Endodermal cell (in vitro differentiated cells): ENCODE results near the gene SLITRK3. TPM values are rescaled to one million over a fixed set of nuclear protein-coding genes. Genes with fewer than 3 reads are reported as not detected.

Source experiments
- DNase-seq: peaks from one replicate; pipeline ENCODE4 v3.0.0-alpha.2; 2017
- H3K27ac ChIP-seq: 2 replicates; pipeline ENCODE4 v1.5.1; 2013; ENCODE audit warnings: mild to moderate bottlenecking, low read depth, low read length, moderate library complexity
- H3K27me3 ChIP-seq: 2 replicates; pipeline ENCODE4 v1.6.1; 2013; ENCODE audit warnings: mild to moderate bottlenecking, low read length, moderate library complexity; ENCODE audit not compliant: insufficient read depth, control insufficient read depth, poor library complexity, severe bottlenecking
- H3K36me3 ChIP-seq: 2 replicates; pipeline ENCODE4 v1.7.0; 2013; ENCODE audit warnings: mild to moderate bottlenecking, low read length, moderate library complexity; ENCODE audit not compliant: control insufficient read depth, insufficient read depth
- H3K4me1 ChIP-seq: one replicate; pipeline ENCODE4 v1.7.0; 2013; ENCODE audit warnings: low read length; ENCODE audit not compliant: control insufficient read depth, insufficient read depth
- H3K4me3 ChIP-seq: 2 replicates; pipeline ENCODE4 v1.5.1; 2013; ENCODE audit warnings: mild to moderate bottlenecking, low read length, moderate library complexity
- H3K9ac ChIP-seq: 2 replicates; pipeline ENCODE4 v1.6.1; 2013; ENCODE audit warnings: mild to moderate bottlenecking, low read length, moderate library complexity; ENCODE audit not compliant: poor library complexity, severe bottlenecking; ENCODE audit errors: extremely low read depth
- H3K9me3 ChIP-seq: 2 replicates; pipeline ENCODE4 v1.6.1; 2013; ENCODE audit warnings: mild to moderate bottlenecking, low read length, moderate library complexity; ENCODE audit not compliant: control insufficient read depth
- H3K27ac Mint-ChIP-seq: 2 replicates; pipeline ENCODE4 v1.8.0; 2020; ENCODE audit warnings: mixed read lengths
- H3K27me3 Mint-ChIP-seq: 2 replicates; pipeline ENCODE4 v1.8.0; 2021; ENCODE audit warnings: mild to moderate bottlenecking, mixed read lengths; ENCODE audit not compliant: insufficient read depth
- H3K36me3 Mint-ChIP-seq: 2 replicates; pipeline ENCODE4 v1.8.0; 2020; ENCODE audit warnings: low read depth, mixed read lengths
- H3K4me1 Mint-ChIP-seq: 2 replicates; pipeline ENCODE4 v1.8.0; 2020; ENCODE audit warnings: mixed read lengths
- H3K4me3 Mint-ChIP-seq: 2 replicates; pipeline ENCODE4 v1.8.0; 2020; ENCODE audit warnings: mild to moderate bottlenecking, moderate library complexity, mixed read lengths
- H3K9me3 Mint-ChIP-seq: 2 replicates; pipeline ENCODE4 v1.8.0; 2020; ENCODE audit warnings: mild to moderate bottlenecking, mixed read lengths
- CTCF ChIP-seq: fragments of 200-600 bp; sonication (generic); conservative IDR thresholded peaks from 2 replicates; pipeline ENCODE4 v1.5.0; 2021; ENCODE audit warnings: antibody characterized with exemption, mild to moderate bottlenecking
- WGBS, 2 experiments: methylation state at CpG; one replicate each; pipeline versions ENCODE4 v1.1.5 to v1.1.7; 2013; ENCODE audit warnings: missing lambda C conversion rate in 2 of 2, mixed read lengths in 1 of 2; ENCODE audit not compliant: insufficient coverage in 1 of 2, insufficient read length in 1 of 2; 5-methylcytosine and 5-hydroxymethylcytosine counted together
- total RNA-seq, 2 donors: library from RNA; stranded (reverse); fragmentation: NEBNext Ultra II Directional in 1 of 2; extraction: Animal tissue kit (Norgen Biotek cat#: 25700) in 1 of 2; gene quantifications; 2 replicates in 1 of 2; 3 replicates in 1 of 2; pipeline ENCODE4 v1.2.1, GENCODE V29; 2021

SLITRK3 gene
- total RNA-seq, 2 donors from 2014 or later, result 0.64 TPM; not detected in 1

- no peak overlapping the region for H3K9ac ChIP-seq
- no peaks in the 10 kb centered on the region for H3K9me3 ChIP-seq
- no peaks in the 10 kb centered on the region for H3K27me3 Mint-ChIP-seq
- TF ChIP-seq CTCF, result no peak
- H3K4me1 Mint-ChIP-seq, result no peaks in the 10 kb centered on the region
- H3K36me3 Mint-ChIP-seq, result no peaks in the 10 kb centered on the region
- DNase-seq, result no peak
- 86% methylated on average over 1 to 2 of the region's 2 CpGs for WGBS, 2 experiments
- no peaks in the 10 kb centered on the region for H3K9me3 Mint-ChIP-seq
- H3K4me1 ChIP-seq, result no peaks in the 10 kb centered on the region
- no peaks in the 10 kb centered on the region for H3K36me3 ChIP-seq
- H3K27ac Mint-ChIP-seq, result no peak overlapping the region
- no peak overlapping the region for H3K4me3 Mint-ChIP-seq
- no peak overlapping the region for H3K4me3 ChIP-seq
- no peak overlapping the region for H3K27ac ChIP-seq
- H3K27me3 ChIP-seq, result peaks cover 4% of the 10 kb centered on the region
These were observed 38.2 kb downstream of the SLITRK3 start for GRCh38 chr3:165158011-165158410.

GRCh38 chr3:165156757-165157420, 39.3 kb downstream of the SLITRK3 start:
- no peaks in the 10 kb centered on the region for H3K36me3 Mint-ChIP-seq
- no peaks in the 10 kb centered on the region for H3K27me3 Mint-ChIP-seq
- no peaks in the 10 kb centered on the region for H3K4me1 Mint-ChIP-seq
- Histone ChIP-seq H3K27me3 (peaks cover 4% of the 10 kb centered on the region), H3K9me3 (no peaks in the 10 kb centered on the region), H3K36me3 (no peaks in the 10 kb centered on the region), H3K4me1 (no peaks in the 10 kb centered on the region), H3K9ac (no peak overlapping the region), H3K4me3 (no peak overlapping the region), H3K27ac (no peak overlapping the region)
- no peak for DNase-seq
- TF ChIP-seq CTCF, result no peak
- WGBS, 2 experiments, result 96% methylated on average over 3 of the region's 3 CpGs; no CpG with 5 or more reads in 1 of the 2 experiments
- no peak overlapping the region for H3K27ac Mint-ChIP-seq
- H3K9me3 Mint-ChIP-seq, result no peaks in the 10 kb centered on the region
- H3K4me3 Mint-ChIP-seq, result no peak overlapping the region

- Histone ChIP-seq H3K4me1 (no peaks in the 10 kb centered on the region), H3K27me3 (peaks cover 3% of the 10 kb centered on the region), H3K4me3 (no peak overlapping the region), H3K9me3 (no peaks in the 10 kb centered on the region), H3K36me3 (no peaks in the 10 kb centered on the region), H3K9ac (no peak overlapping the region), H3K27ac (no peak overlapping the region)
- H3K4me3 Mint-ChIP-seq, result no peak overlapping the region
- no peak for DNase-seq
- no peaks in the 10 kb centered on the region for H3K27me3 Mint-ChIP-seq
- no peaks in the 10 kb centered on the region for H3K4me1 Mint-ChIP-seq
- H3K9me3 Mint-ChIP-seq, result no peaks in the 10 kb centered on the region
- H3K36me3 Mint-ChIP-seq, result no peaks in the 10 kb centered on the region
- WGBS, 2 experiments, result 92 to 100% methylated on average over 1 to 3 of the region's 4 CpGs
- H3K27ac Mint-ChIP-seq, result no peak overlapping the region
- TF ChIP-seq CTCF, result no peak
These were observed 47.2 kb downstream of the SLITRK3 start for GRCh38 chr3:165148876-165149441.
